Measurements from ENCODE around the gene RTP4.
"Not testable (repeated sequence)": the region's sequence is repeated elsewhere in the genome, so short reads cannot be mapped to it uniquely, and the experiment has no call there.

The RTP4 gene

DNA sequence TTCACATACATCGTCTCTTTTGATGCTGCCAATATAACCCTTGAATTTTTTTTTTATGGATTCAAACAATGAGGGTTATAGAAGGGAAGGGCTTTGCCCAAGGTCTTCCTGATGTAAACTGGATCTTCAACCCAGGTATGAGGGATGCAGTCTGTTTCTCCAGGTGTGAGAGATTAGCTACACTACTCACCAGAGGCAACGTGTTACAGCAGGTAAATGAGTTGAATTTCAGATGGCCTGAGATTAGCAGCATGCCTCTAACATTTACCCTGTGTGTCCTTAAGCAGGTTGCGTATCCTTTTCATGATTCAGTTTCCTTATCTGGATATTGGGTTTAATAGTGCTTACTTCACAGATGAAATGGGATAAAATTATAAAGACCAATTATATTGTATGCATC lies 1.9 kb downstream of the RTP4 start:
- no peak for DNase-seq

- no peak for DNase-seq
Observed at GRCh38 chr3:187375581-187375980, 7.4 kb downstream of the RTP4 start.

GRCh38 chr3:187377842-187378241 lies 9.7 kb downstream of the RTP4 start:
- no peak for DNase-seq

DNA sequence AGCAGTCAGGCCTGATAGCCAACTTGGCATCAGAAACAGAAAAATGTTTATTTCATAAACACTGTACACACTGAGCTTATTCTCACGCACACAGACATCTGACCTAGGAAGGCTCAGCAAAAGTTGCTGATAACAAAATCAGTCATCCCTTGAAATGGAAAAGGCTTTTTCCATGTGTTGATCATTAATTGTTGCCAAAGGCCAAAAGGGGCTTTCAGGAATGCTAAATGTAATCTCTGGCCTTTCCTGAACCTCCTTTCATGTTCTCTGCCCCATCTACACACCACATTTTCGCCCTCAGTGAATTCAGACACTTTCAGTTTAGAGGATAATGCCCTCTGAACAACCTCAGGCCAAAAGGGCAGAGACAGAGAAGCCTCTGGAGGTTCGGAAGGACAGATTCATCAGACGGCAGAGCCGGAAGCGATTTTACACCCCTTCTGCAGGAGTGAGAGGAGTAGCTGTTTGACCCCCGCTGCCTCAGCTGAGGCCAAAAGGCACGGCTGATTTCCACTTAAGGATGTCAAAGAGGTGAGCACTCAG lies 14.5 kb downstream of the RTP4 start:
- no peak for DNase-seq

DNA sequence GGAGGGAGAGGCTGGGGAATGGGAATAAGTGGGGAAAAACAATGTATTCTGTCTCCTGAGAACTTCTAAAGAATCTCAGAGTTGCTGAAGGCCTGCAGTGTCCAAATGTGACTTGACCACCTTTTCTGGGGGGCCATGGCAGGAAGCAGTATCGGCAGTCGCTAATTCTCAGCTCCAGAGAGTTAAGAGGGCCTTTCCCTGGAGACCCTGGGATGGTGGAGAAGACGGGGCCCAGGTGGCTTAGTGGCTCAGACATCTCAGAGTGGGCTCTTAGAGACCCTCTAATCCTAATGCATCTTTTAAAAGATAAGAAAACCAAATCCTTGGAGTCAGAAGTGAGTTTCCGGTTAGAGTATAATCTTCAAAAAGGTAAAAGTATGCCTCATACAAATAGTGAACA lies 15.1 kb downstream of the RTP4 start:
- no peak for DNase-seq

GRCh38 chr3:187385296-187385695 lies 17.1 kb downstream of the RTP4 start:
- no peak for DNase-seq

DNA sequence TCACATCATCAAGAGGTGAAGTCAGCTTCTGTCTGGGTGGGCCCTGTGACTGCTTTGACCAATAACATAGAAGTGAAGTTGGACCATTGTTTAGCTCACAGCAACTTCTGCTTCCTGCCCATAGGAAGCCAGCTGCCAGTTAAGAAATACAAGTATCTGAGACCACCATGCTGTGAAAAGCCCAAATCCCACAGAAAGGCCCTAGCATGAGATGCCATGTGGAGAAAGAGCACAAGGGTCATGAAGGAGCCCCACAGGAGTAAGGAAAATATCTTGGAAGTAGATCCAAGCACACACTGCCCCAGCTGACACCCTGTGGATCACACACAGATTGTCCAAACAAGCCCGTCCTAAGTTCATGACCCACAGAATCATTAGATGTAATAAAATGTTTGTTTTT lies 28.5 kb downstream of the RTP4 start:
- DNase-seq = no peak

- no peak for DNase-seq
Observed at GRCh38 chr3:187398955-187399354, 30.8 kb downstream of the RTP4 start.

DNA sequence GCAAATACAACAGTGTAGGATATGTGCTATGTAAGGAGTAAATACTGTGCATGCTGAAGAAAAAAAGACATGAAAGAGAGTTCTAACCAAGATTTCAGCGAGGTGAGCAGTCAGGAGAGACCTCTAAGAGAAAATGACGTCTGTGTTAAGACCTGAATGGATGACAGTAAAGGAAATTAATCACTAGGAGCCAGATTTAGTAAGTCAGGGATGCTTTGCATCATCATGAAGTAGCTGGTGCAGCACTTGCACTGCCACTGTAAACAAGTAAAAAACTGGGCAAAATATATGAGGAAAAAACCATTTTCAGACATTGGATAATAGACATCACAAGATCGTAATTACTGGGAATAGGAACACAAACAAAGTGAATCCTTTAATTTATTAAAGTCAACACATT lies 32.6 kb downstream of the RTP4 start:
- DNase-seq = no peak

DNA sequence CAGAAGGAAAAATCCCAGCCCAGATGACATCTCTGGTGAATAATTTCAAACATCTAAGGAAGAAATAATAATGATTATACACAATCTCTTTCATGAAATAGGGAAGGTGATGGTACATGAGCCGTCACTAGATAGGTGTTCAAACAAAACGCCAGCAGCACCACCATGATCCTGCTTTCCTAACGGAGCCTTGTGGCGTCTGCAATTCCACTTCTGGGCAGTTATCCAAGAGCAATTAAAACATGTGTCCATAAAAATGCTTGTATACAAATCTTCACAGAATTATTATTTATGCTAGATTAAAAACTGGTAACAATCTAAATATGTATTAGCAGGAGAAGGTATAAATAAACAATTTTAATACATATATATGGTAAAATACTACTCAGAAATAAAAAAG lies 33.7 kb downstream of the RTP4 start:
- DNase-seq = no peak

- no peak for DNase-seq
Observed at GRCh38 chr3:187403768-187404288, 35.6 kb downstream of the RTP4 start.

GRCh38 chr3:187406927-187407326 lies 38.7 kb downstream of the RTP4 start:
- DNase-seq = no peak

DNA sequence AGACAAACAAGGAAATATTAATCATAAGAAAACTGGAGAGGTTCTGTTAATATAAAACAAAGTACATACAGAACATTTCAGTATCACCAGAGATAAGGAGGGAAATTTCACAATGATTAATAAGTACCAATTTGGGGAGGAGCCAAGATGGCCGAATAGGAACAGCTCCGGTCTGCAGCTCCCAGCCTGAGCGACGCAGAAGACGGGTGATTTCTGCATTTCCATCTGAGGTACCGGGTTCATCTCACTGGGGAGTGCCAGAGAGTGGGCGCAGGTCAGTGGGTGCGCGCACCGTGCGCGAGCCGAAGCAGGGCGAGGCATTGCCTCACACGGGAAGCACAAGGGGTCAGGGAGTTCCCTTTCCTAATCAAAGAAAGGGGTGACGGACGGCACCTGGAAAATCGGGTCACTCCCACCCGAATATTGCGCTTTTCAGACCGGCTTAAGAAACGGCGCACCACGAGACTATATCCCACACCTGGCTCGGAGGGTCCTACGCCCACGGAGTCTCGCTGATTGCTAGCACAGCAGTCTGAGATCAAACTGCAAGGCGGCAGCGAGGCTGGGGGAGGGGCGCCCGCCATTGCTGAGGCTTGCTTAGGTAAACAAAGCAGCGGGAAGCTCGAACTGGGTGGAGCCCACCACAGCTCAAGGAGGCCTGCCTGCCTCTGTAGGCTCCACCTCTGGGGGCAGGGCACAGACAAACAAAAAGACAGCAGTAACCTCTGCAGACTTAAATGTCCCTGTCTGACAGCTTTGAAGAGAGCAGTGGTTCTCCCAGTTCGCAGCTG lies 44.0 kb downstream of the RTP4 start:
- not testable (repeated sequence) for DNase-seq
